NB4 (cell line): ENCODE results near the gene SPATA17.

Experiments used
- DNase-seq: peaks from one replicate; pipeline ENCODE4 v3.0.0; 2010; ENCODE audit warnings: low read depth
- H3K4me3 ChIP-seq: one replicate; pipeline ENCODE4 v1.5.1; 2011; ENCODE audit warnings: mild to moderate bottlenecking, low read depth, low read length, moderate library complexity
- CTCF ChIP-seq: IDR thresholded peaks from one replicate; pipeline ENCODE4 v1.5.1; 2012; ENCODE audit warnings: low read depth, low read length
- MAX ChIP-seq: IDR thresholded peaks from 2 replicates; pipeline ENCODE4 v1.6.1; 2011; ENCODE audit warnings: low read depth, low read length
- MYC ChIP-seq: IDR thresholded peaks from 2 replicates; pipeline ENCODE4 v1.6.1; 2011; ENCODE audit warnings: low read depth, low read length
- POLR2A ChIP-seq: IDR thresholded peaks from 2 replicates; pipeline ENCODE4 v1.6.1; 2011; ENCODE audit warnings: mild to moderate bottlenecking; ENCODE audit not compliant: insufficient read length; ENCODE audit errors: extremely low read depth

Gene SPATA17

DNA sequence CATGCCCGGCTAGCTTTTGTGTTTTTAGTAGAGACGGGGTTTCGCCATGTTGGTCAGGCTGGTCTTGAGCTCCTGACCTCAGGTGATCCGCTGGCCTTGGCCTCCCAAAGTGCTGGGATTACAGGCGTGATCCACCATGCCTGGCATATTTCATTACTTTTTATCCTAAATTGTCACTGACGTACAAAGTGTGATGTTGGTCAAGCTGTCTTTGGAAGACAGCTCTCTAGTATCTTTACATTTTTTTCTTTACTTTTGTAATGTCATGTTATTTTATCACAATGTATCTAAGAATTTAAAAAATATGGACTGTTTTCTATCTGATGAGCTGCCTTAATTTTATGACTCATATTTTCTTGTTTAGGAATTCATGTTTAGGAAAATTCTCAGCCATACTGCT is 72.2 kb downstream of the SPATA17 start:
- TF ChIP-seq MYC = no peak
- TF ChIP-seq CTCF = no peak
- TF ChIP-seq POLR2A = no peak
- TF ChIP-seq MAX = no peak
- no peak overlapping the region for H3K4me3 ChIP-seq
- DNase-seq = no peak

GRCh38 chr1:217712925-217713597 is 81.9 kb downstream of the SPATA17 start:
- no peak overlapping the region for H3K4me3 ChIP-seq
- no peak for TF ChIP-seq CTCF
- DNase-seq = no peak

- H3K4me3 ChIP-seq = no peak overlapping the region
- no peak for DNase-seq
- no peak for TF ChIP-seq POLR2A
- TF ChIP-seq CTCF = no peak
- no peak for TF ChIP-seq MYC
- no peak for TF ChIP-seq MAX
These were observed 84.5 kb downstream of the SPATA17 start for GRCh38 chr1:217715681-217716080.

DNA sequence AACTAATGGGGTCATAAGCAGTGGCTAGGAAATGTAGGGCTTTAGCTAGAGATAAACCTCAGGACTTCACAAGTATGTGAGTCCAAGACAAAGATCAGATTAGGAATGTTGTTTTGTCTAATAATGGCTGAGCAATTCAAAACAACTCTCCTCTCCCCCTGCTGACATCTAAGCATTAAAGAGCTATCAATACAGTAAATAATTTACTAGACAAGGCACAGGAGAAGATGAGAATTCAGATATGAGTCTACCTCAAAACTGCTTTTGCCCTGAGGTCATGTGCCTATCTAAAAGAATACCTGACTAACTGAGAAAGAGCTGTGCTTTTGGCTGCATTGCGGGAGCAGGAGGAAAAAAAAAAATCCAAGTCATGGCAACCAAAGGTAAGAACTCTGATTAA is 86.8 kb downstream of the SPATA17 start:
- TF ChIP-seq CTCF (no peak), POLR2A (no peak), MYC (no peak), MAX (no peak)
- no peak for DNase-seq
- H3K4me3 ChIP-seq = no peak overlapping the region

- peak; percentile 8 for DNase-seq
- TF ChIP-seq CTCF (no peak), POLR2A (no peak), MAX (no peak), MYC (no peak)
These were observed 87.7 kb downstream of the SPATA17 start for GRCh38 chr1:217718873-217719272.

DNA sequence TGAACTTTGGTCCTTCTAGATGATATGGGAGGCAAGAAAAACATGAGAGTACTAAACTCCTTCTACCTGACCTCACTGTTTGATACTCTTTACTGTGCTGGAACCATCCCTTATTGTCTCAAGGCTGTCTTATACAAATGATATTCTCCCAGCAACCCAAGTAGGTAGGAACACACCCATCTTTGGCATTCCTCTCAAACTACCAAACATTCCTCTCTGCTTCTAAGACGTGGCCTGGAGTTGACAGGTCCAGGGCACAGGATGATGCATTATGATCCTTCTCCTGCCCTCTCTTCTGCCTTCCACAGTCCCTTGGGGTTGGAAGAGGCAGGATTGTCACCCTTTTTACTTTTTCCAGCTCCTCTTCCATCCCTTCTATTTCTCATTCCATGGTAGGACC is 90.5 kb downstream of the SPATA17 start:
- no peak overlapping the region for H3K4me3 ChIP-seq
- no peak for DNase-seq
- TF ChIP-seq MYC (no peak), MAX (no peak), CTCF (no peak), POLR2A (no peak)

More at GRCh38 chr1:217718873-217719272, 87.7 kb downstream of the SPATA17 start:
- no peak overlapping the region for H3K4me3 ChIP-seq
